Measurements from ENCODE around the gene SYNE2.
"Not testable (repeated sequence)": the region's sequence is repeated elsewhere in the genome, so short reads cannot be mapped to it uniquely, and the experiment has no call there.

The SYNE2 gene

GRCh38 chr14:64082837-64083236 is 230.0 kb downstream of the SYNE2 start:
- no peak for DNase-seq

- no peak for DNase-seq
These were observed 235.8 kb downstream of the SYNE2 start for GRCh38 chr14:64088647-64088964.

- no peak for DNase-seq
These were observed 237.1 kb downstream of the SYNE2 start for GRCh38 chr14:64089920-64090319.

GRCh38 chr14:64091217-64091616 is 238.4 kb downstream of the SYNE2 start:
- DNase-seq, result no peak

- DNase-seq, result no peak
These were observed 239.5 kb downstream of the SYNE2 start for GRCh38 chr14:64092338-64092737.

- no peak for DNase-seq
These were observed 240.1 kb downstream of the SYNE2 start for GRCh38 chr14:64092940-64093339.

- no peak for DNase-seq
These were observed 242.8 kb downstream of the SYNE2 start for GRCh38 chr14:64095620-64096019.

GRCh38 chr14:64098120-64098519 is 245.3 kb downstream of the SYNE2 start:
- no peak for DNase-seq

- no peak for DNase-seq
These were observed 254.6 kb downstream of the SYNE2 start for GRCh38 chr14:64107438-64107837.

- DNase-seq, result no peak
These were observed 257.2 kb downstream of the SYNE2 start for GRCh38 chr14:64109819-64110554.

GRCh38 chr14:64110802-64111201 is 258.0 kb downstream of the SYNE2 start:
- no peak for DNase-seq

GRCh38 chr14:64112867-64113678 is 260.3 kb downstream of the SYNE2 start:
- DNase-seq, result no peak

- DNase-seq, result peak; percentile 74
These were observed 261.4 kb downstream of the SYNE2 start for GRCh38 chr14:64114166-64114565.

GRCh38 chr14:64114796-64115195 is 262.0 kb downstream of the SYNE2 start:
- no peak for DNase-seq

- DNase-seq, result no peak
These were observed 262.6 kb downstream of the SYNE2 start for GRCh38 chr14:64115401-64115800.

GRCh38 chr14:64117671-64118402 is 265.0 kb downstream of the SYNE2 start:
- no peak for DNase-seq

GRCh38 chr14:64118403-64118742 is 265.6 kb downstream of the SYNE2 start:
- not testable (repeated sequence) for DNase-seq

GRCh38 chr14:64118892-64119291 is 266.1 kb downstream of the SYNE2 start:
- no peak for DNase-seq

GRCh38 chr14:64119500-64119899 is 266.7 kb downstream of the SYNE2 start:
- DNase-seq, result no peak

- DNase-seq, result no peak
These were observed 267.2 kb downstream of the SYNE2 start for GRCh38 chr14:64119980-64120379.

- DNase-seq, result no peak
These were observed 270.5 kb downstream of the SYNE2 start for GRCh38 chr14:64123241-64123822.

- no peak for DNase-seq
These were observed 272.5 kb downstream of the SYNE2 start for GRCh38 chr14:64125270-64125669.

- DNase-seq, result no peak
These were observed 273.7 kb downstream of the SYNE2 start for GRCh38 chr14:64126548-64126947.
